ENCODE results near the gene MSI2. TPM values are rescaled to one million over a fixed set of nuclear protein-coding genes. Genes with fewer than 3 reads are reported as not detected.

Gene MSI2
- total and polyA plus RNA-seq, 12 donors: 25.5 to 135 (median 121) TPM

DNA sequence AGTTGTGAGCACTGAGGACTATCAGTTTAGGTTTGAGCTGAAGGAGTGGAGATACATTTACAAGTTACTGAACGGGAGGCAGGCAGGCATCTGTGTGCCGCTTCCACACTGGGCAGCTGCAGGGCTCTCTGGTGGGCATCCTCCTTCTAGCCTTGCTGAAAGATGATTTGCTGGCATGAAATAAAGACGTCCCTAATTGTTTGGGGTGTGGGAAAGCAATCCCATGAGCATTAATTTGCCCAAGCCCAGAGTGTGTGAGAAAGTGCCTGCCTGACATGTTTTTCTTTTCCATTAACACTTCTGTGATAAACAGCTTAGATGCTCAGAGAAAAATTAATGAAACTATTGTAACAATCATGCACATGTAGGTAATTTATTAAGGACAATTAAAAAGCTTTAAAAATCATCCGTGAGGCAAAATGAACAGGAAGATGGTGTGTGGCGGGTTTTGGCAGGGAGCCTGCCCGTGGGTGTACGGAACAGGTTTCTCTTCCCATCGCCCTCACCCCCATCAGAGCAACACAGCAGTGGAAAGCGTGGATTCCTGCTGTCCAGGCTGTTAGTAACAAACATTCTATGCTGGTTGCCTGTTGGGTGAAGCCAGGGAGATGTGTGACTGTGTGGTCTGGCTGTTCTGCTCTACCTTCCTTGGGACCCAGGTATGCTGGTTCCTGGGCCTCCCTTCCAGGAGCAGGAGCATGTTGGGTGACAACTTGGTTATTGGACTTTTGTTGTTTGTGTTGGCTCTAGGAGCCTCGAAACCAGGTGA, 191.9 kb downstream of the MSI2 start:
- no peak overlapping the region for H3K4me3 ChIP-seq
- H3K9me3 ChIP-seq: no peaks in the 10 kb centered on the region
- ATAC-seq (no peak), DNase-seq (no peak)
- WGBS, 2 donors: 76 to 77% methylated on average over 10 of the region's 10 CpGs
- H3K27ac ChIP-seq: no peak overlapping the region
- peaks cover 6 to 57% (median 31%) of the 10 kb centered on the region in 9 donors for H3K4me1 ChIP-seq
- TF ChIP-seq CTCF (IDR thresholded peaks at IDR 0.05): no peak
- H3K36me3 ChIP-seq: no peaks in the 10 kb centered on the region
- intact Hi-C loops (cut with DNase I): loop anchor here in 4 of 10 donors (10.0 kb wide), 3 partner anchors 203 to 227 kb away; no protein-coding TSS in a partner anchor
- H3K27me3 ChIP-seq: no peaks in the 10 kb centered on the region

GRCh38 chr17:57448759-57449283, 192.5 kb downstream of the MSI2 start:
- WGBS, 2 donors: 97 to 99% methylated on average over 7 of the region's 7 CpGs
- Histone ChIP-seq H3K27me3 (no peaks in the 10 kb centered on the region), H3K27ac (no peak overlapping the region), H3K4me3 (no peak overlapping the region), H3K9me3 (no peaks in the 10 kb centered on the region), H3K36me3 (no peaks in the 10 kb centered on the region), H3K4me1 (peaks cover 2 to 57% (median 24%) of the 10 kb centered on the region in 9 donors)
- no peak for ATAC-seq
- no peak for TF ChIP-seq CTCF (IDR thresholded peaks at IDR 0.05)
- intact Hi-C loops (cut with DNase I): loop anchor here in 4 of 10 donors (10.0 kb wide), 3 partner anchors 204 to 226 kb away; no protein-coding TSS in a partner anchor
- DNase-seq: no peak

DNA sequence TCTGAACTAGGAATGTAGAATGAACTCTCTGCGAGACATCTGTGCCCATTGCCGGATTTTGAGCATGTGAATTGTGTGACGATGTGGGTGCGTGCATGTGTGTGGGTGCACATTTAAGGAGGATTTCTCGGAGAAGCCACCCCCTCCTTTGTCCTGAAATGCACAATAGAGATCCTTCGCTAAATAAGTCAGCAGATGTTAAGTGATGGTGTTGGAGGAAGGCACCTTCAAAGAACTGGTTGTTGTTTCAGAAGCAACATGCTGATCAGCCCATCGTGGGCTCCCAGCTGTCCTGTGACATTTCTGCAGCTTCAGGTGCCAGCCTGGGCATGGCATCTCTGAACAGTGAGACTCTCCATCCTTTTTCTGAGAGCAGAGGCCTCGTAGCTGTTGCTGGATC, 194.9 kb downstream of the MSI2 start:
- Histone ChIP-seq H3K4me1 (peaks cover 0 to 53% (median 29%) of the 10 kb centered on the region in 9 donors), H3K9me3 (no peaks in the 10 kb centered on the region), H3K27ac (peak overlapping the region in 1 of 10 donors; percentile 1), H3K36me3 (no peaks in the 10 kb centered on the region), H3K4me3 (no peak overlapping the region), H3K27me3 (no peaks in the 10 kb centered on the region)
- no peak for TF ChIP-seq CTCF (IDR thresholded peaks at IDR 0.05)
- ATAC-seq (no peak), DNase-seq (no peak)
- intact Hi-C loops (cut with DNase I): loop anchor here in 1 of 10 donors (10.0 kb wide), 1 partner anchor 384 kb away; no protein-coding TSS in a partner anchor
- 76 to 81% methylated on average over 8 of the region's 8 CpGs for WGBS, 2 donors

- WGBS, 2 donors: 62 to 71% methylated on average over 7 of the region's 7 CpGs
- H3K4me3 ChIP-seq: no peak overlapping the region
- H3K4me1 ChIP-seq: peaks cover 0 to 58% (median 33%) of the 10 kb centered on the region in 9 donors
- H3K27me3 ChIP-seq: no peaks in the 10 kb centered on the region
- peak in 2 of 8 donors; percentile 12 to 31 for ATAC-seq
- DNase-seq: no peak
- TF ChIP-seq CTCF (IDR thresholded peaks at IDR 0.05): no peak
- intact Hi-C loops (cut with DNase I): loop anchor here in 1 of 10 donors (10.0 kb wide), 1 partner anchor 383 kb away; no protein-coding TSS in a partner anchor
- peak overlapping the region in 2 of 10 donors; percentile 1 to 41 for H3K27ac ChIP-seq
- no peaks in the 10 kb centered on the region for H3K9me3 ChIP-seq
- no peaks in the 10 kb centered on the region for H3K36me3 ChIP-seq
Observed at GRCh38 chr17:57451643-57452042, 195.3 kb downstream of the MSI2 start.
